ENCODE data around the gene LRP1B. TPM values are rescaled to one million over a fixed set of nuclear protein-coding genes. Genes with fewer than 3 reads are reported as not detected.

Gene LRP1B
- total RNA-seq, 2 experiments from 2014 or later = not detected

DNA sequence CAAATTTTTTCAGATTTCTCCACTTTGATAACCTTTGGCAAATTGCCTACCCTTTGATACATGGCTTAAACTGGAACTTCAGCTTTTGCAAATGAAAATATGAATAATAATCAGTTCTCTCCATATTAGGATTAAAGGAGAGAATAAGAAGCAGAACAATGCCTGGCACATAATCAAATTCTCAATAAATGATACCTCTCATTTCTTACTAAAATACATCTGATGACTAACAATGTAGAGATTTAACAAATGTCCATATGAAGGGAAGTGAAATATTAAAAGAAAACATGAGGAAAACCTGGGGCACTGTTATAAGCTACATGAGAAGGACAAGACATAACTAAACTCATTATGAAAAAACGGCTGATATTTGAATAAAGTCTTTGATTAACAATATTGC is 1103.6 kb downstream of the LRP1B start:
- Mint-ChIP-seq H3K4me3 (no peak overlapping the region), H3K4me1 (ENCODE audit: low read depth) (no peaks in the 10 kb centered on the region), H3K36me3 (no peaks in the 10 kb centered on the region), H3K9me3 (peaks cover 22% of the 10 kb centered on the region), H3K27me3 (no peaks in the 10 kb centered on the region), H3K27ac (no peak overlapping the region)
- CTCF ChIA-PET = no interaction called here
- POLR2A ChIA-PET = no interaction called here
- no peak for DNase-seq
- intact Hi-C loops (cut with micrococcal nuclease) = no loop called here

DNA sequence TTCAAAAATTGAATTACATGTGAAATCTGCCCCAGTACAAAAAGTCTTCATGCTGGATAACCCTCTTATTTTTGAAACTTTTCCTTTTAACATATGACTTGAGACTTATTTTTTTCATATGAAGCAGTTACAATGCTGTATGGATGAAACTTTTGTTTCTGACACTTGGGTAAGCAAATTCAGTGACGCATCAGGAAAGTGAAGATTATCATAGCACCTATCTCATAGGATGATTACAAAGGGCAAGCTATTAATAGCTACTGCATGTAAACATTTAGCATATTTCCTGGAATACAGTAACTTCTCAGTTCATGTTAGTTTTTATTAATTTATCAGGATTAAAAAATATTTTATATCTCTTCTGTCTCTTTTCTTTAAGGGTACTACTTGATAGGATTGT is 1109.2 kb downstream of the LRP1B start:
- Mint-ChIP-seq H3K9me3 (peaks cover 19% of the 10 kb centered on the region), H3K36me3 (no peaks in the 10 kb centered on the region), H3K4me3 (no peak overlapping the region), H3K27me3 (no peaks in the 10 kb centered on the region), H3K27ac (no peak overlapping the region), H3K4me1 (ENCODE audit: low read depth) (no peaks in the 10 kb centered on the region)
- DNase-seq = no peak
- ChIA-PET POLR2A (no interaction called here), CTCF (no interaction called here)
- intact Hi-C loops (cut with micrococcal nuclease) = no loop called here

- no peak overlapping the region for H3K4me3 Mint-ChIP-seq
- H3K36me3 Mint-ChIP-seq = no peaks in the 10 kb centered on the region
- H3K9me3 Mint-ChIP-seq = peaks cover 19% of the 10 kb centered on the region
- H3K27ac Mint-ChIP-seq = no peak overlapping the region
- no peaks in the 10 kb centered on the region for H3K27me3 Mint-ChIP-seq
- intact Hi-C loops (cut with micrococcal nuclease) = no loop called here
- H3K4me1 Mint-ChIP-seq (ENCODE audit: low read depth) = no peaks in the 10 kb centered on the region
- POLR2A ChIA-PET = no interaction called here
- CTCF ChIA-PET = no interaction called here
- DNase-seq = no peak
Measured at GRCh38 chr2:141021109-141021508, 1109.7 kb downstream of the LRP1B start.

- no peak overlapping the region for H3K4me3 Mint-ChIP-seq
- CTCF ChIA-PET = no interaction called here
- H3K4me1 Mint-ChIP-seq (ENCODE audit: low read depth) = no peaks in the 10 kb centered on the region
- H3K27ac Mint-ChIP-seq = no peak overlapping the region
- H3K36me3 Mint-ChIP-seq = no peaks in the 10 kb centered on the region
- POLR2A ChIA-PET = no interaction called here
- DNase-seq = no peak
- H3K9me3 Mint-ChIP-seq = peaks cover 14% of the 10 kb centered on the region
- no peaks in the 10 kb centered on the region for H3K27me3 Mint-ChIP-seq
- intact Hi-C loops (cut with micrococcal nuclease) = no loop called here
Measured at GRCh38 chr2:141020346-141020745, 1110.5 kb downstream of the LRP1B start.

- Mint-ChIP-seq H3K4me3 (no peak overlapping the region), H3K36me3 (no peaks in the 10 kb centered on the region), H3K27me3 (no peaks in the 10 kb centered on the region), H3K27ac (no peak overlapping the region), H3K9me3 (peaks cover 10% of the 10 kb centered on the region), H3K4me1 (ENCODE audit: low read depth) (no peaks in the 10 kb centered on the region)
- no peak for DNase-seq
- POLR2A ChIA-PET = no interaction called here
- intact Hi-C loops (cut with micrococcal nuclease) = no loop called here
- CTCF ChIA-PET = no interaction called here
Measured at GRCh38 chr2:141015341-141016047, 1115.3 kb downstream of the LRP1B start.

DNA sequence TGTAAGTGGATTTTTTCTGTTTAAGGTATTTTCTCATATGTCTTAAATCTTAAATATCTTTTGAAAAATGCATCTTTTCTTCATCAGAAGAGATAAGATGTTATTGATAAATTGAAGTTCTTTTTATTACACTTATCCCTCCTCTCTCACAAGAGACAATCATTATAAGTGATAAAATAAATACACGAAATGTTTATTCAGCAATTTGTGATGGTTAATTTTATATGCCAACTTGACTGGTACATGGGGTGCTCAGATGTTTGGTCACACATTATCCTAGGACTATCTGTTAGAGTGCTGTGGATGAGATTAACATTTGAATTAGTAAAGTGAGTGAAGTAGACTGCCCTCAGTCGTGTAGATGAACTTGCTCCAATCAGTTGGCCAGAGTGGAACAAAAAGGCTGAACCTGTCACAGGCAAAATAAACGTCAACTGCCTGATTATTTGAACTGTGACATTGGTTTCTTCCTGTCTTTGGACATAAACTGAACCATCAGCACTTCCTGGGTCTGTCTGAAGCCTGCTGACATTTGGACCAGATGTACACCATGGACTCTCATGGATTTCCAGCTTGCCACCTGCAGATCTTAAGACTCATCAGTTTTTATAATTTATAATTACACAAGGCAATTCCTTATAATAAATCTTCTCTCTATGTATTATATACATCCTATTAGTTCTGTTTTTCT is 1126.7 kb downstream of the LRP1B start:
- H3K27ac Mint-ChIP-seq = no peak overlapping the region
- ChIA-PET POLR2A (no interaction called here), CTCF (no interaction called here)
- no peak for DNase-seq
- no peaks in the 10 kb centered on the region for H3K27me3 Mint-ChIP-seq
- H3K36me3 Mint-ChIP-seq = no peaks in the 10 kb centered on the region
- H3K9me3 Mint-ChIP-seq = peaks cover 23% of the 10 kb centered on the region
- intact Hi-C loops (cut with micrococcal nuclease) = no loop called here
- H3K4me1 Mint-ChIP-seq (ENCODE audit: low read depth) = no peaks in the 10 kb centered on the region
- no peak overlapping the region for H3K4me3 Mint-ChIP-seq

GRCh38 chr2:141001750-141002149 is 1129.1 kb downstream of the LRP1B start:
- Mint-ChIP-seq H3K27me3 (no peaks in the 10 kb centered on the region), H3K9me3 (peaks cover 23% of the 10 kb centered on the region), H3K4me1 (ENCODE audit: low read depth) (no peaks in the 10 kb centered on the region), H3K4me3 (no peak overlapping the region), H3K36me3 (no peaks in the 10 kb centered on the region), H3K27ac (no peak overlapping the region)
- DNase-seq = no peak
- ChIA-PET POLR2A (no interaction called here), CTCF (no interaction called here)
- intact Hi-C loops (cut with micrococcal nuclease) = no loop called here

- no peak overlapping the region for H3K27ac Mint-ChIP-seq
- no peak for DNase-seq
- intact Hi-C loops (cut with micrococcal nuclease) = no loop called here
- ChIA-PET CTCF (no interaction called here), POLR2A (no interaction called here)
- H3K4me1 Mint-ChIP-seq (ENCODE audit: low read depth) = no peaks in the 10 kb centered on the region
- no peaks in the 10 kb centered on the region for H3K36me3 Mint-ChIP-seq
- peaks cover 22% of the 10 kb centered on the region for H3K9me3 Mint-ChIP-seq
- no peaks in the 10 kb centered on the region for H3K27me3 Mint-ChIP-seq
- H3K4me3 Mint-ChIP-seq = no peak overlapping the region
Measured at GRCh38 chr2:140998577-140998976, 1132.2 kb downstream of the LRP1B start.

DNA sequence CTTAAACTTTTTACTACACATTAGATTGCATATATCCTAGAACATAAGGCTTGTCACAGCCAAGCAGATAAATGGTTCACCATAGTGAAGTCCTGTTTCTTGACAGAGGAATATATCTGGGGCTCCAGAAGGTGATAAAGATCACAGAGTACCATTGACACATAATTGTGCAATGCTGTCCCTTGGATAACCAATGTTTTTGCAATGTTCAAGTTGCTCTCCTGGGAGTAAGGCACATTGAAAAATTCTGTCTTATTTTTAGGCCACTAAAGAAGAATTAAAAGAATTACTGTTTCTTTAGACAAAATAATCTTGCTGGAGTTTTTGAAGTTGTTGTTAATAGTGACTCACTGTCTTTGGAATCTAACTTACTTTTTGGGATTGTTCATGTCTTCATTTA is 1132.8 kb downstream of the LRP1B start:
- Mint-ChIP-seq H3K4me3 (no peak overlapping the region), H3K9me3 (peaks cover 25% of the 10 kb centered on the region), H3K27me3 (no peaks in the 10 kb centered on the region), H3K27ac (no peak overlapping the region), H3K4me1 (ENCODE audit: low read depth) (no peaks in the 10 kb centered on the region), H3K36me3 (no peaks in the 10 kb centered on the region)
- POLR2A ChIA-PET = no interaction called here
- CTCF ChIA-PET = no interaction called here
- intact Hi-C loops (cut with micrococcal nuclease) = no loop called here
- no peak for DNase-seq

DNA sequence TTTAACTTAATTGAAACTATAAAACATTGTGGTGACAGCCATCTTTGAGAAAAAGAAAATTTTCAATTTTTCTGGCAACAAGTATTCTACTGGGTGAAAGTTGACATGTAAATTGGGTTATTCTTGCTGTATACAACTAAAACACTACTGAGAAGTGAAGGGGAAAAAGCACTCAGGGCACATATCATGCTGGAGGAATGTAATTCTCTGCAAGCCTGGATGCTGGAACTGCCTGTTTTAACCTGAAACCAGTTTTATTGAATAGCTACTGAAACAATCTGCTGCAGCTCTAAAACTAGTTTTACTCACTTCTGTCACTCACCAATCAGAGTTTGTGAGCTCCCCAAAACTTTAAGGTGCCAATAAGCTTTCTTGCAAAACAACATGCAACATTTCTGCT is 1136.0 kb downstream of the LRP1B start:
- no peak overlapping the region for H3K27ac Mint-ChIP-seq
- no peak for DNase-seq
- no peaks in the 10 kb centered on the region for H3K4me1 Mint-ChIP-seq (ENCODE audit: low read depth)
- H3K27me3 Mint-ChIP-seq = no peaks in the 10 kb centered on the region
- CTCF ChIA-PET = no interaction called here
- H3K4me3 Mint-ChIP-seq = no peak overlapping the region
- H3K36me3 Mint-ChIP-seq = no peaks in the 10 kb centered on the region
- POLR2A ChIA-PET = no interaction called here
- H3K9me3 Mint-ChIP-seq = peaks cover 18% of the 10 kb centered on the region
- intact Hi-C loops (cut with micrococcal nuclease) = no loop called here

GRCh38 chr2:140990416-140990815 is 1140.4 kb downstream of the LRP1B start:
- DNase-seq = no peak
- Mint-ChIP-seq H3K27me3 (no peaks in the 10 kb centered on the region), H3K4me3 (no peak overlapping the region), H3K4me1 (ENCODE audit: low read depth) (no peaks in the 10 kb centered on the region), H3K9me3 (peaks cover 19% of the 10 kb centered on the region), H3K27ac (no peak overlapping the region), H3K36me3 (no peaks in the 10 kb centered on the region)
- ChIA-PET CTCF (no interaction called here), POLR2A (no interaction called here)
- intact Hi-C loops (cut with micrococcal nuclease) = no loop called here

- POLR2A ChIA-PET = no interaction called here
- H3K9me3 Mint-ChIP-seq = peaks cover 16% of the 10 kb centered on the region
- H3K4me1 Mint-ChIP-seq (ENCODE audit: low read depth) = no peaks in the 10 kb centered on the region
- CTCF ChIA-PET = no interaction called here
- intact Hi-C loops (cut with micrococcal nuclease) = no loop called here
- no peak overlapping the region for H3K4me3 Mint-ChIP-seq
- H3K27me3 Mint-ChIP-seq = no peaks in the 10 kb centered on the region
- no peak for DNase-seq
- H3K36me3 Mint-ChIP-seq = no peaks in the 10 kb centered on the region
- no peak overlapping the region for H3K27ac Mint-ChIP-seq
Measured at GRCh38 chr2:140988597-140988996, 1142.2 kb downstream of the LRP1B start.

GRCh38 chr2:140986456-140986855 is 1144.4 kb downstream of the LRP1B start:
- DNase-seq = no peak
- Mint-ChIP-seq H3K4me3 (no peak overlapping the region), H3K27me3 (no peaks in the 10 kb centered on the region), H3K9me3 (peaks cover 18% of the 10 kb centered on the region), H3K27ac (no peak overlapping the region), H3K4me1 (ENCODE audit: low read depth) (no peaks in the 10 kb centered on the region), H3K36me3 (no peaks in the 10 kb centered on the region)
- CTCF ChIA-PET = no interaction called here
- intact Hi-C loops (cut with micrococcal nuclease) = no loop called here
- POLR2A ChIA-PET = no interaction called here

Data from activated CD4-positive, alpha-beta memory T cell treated with anti-CD3 and anti-CD28 coated beads for 36 hours (primary cell).